HL-60 (cell line): ENCODE results near the gene COLQ.

Experiments
- CTCF ChIP-seq: IDR thresholded peaks from one replicate; pipeline ENCODE4 v1.5.1; 2011; ENCODE audit warnings: low read length, control low read depth, inconsistent platforms; ENCODE audit not compliant: insufficient read depth
- GABPA ChIP-seq: IDR thresholded peaks from 2 replicates; pipeline ENCODE4 v1.6.1; 2012; ENCODE audit warnings: low read depth
- POLR2AphosphoS5 ChIP-seq: IDR thresholded peaks from 2 replicates; pipeline ENCODE4 v1.6.1; 2012; ENCODE audit warnings: low read depth

- TF ChIP-seq CTCF (no peak), POLR2AphosphoS5 (no peak), GABPA (no peak)
Observed at GRCh38 chr3:15409239-15409638, 112.3 kb downstream of the COLQ start.
